Measurements from ENCODE around the gene SEMA3B.
"Not testable (repeated sequence)": the region's sequence is repeated elsewhere in the genome, so short reads cannot be mapped to it uniquely, and the experiment has no call there.

Gene SEMA3B

GRCh38 chr3:50274371-50275104, 5.6 kb downstream of the SEMA3B start:
- peak; percentile 41 to 57 (median 48) for DNase-seq

- no peak for DNase-seq
Observed at GRCh38 chr3:50275141-50275995, 6.4 kb downstream of the SEMA3B start.

- no peak for DNase-seq
Observed at GRCh38 chr3:50275996-50276761, 7.2 kb downstream of the SEMA3B start.

- DNase-seq, result no peak
Observed at GRCh38 chr3:50276762-50277101, 7.8 kb downstream of the SEMA3B start.

- no peak for DNase-seq
Observed at GRCh38 chr3:50278123-50278879, 9.4 kb downstream of the SEMA3B start.

- DNase-seq, result no peak
Observed at GRCh38 chr3:50278880-50279224, 9.9 kb downstream of the SEMA3B start, which contains the start of gene LSMEM2. LSMEM2 (plus strand) TSS chr3:50279087; CDS start chr3:50279114, 27 bp downstream.

- DNase-seq, result no peak
Observed at GRCh38 chr3:50279255-50280016, 10.5 kb downstream of the SEMA3B start.

GRCh38 chr3:50284121-50284520, 15.2 kb downstream of the SEMA3B start:
- DNase-seq, result not testable (repeated sequence)

GRCh38 chr3:50286322-50287227, 17.6 kb downstream of the SEMA3B start:
- DNase-seq, result no peak

GRCh38 chr3:50287262-50287661, 18.3 kb downstream of the SEMA3B start:
- no peak for DNase-seq

GRCh38 chr3:50288387-50289007, 19.6 kb downstream of the SEMA3B start:
- no peak for DNase-seq

- no peak for DNase-seq
Observed at GRCh38 chr3:50289130-50289529, 20.2 kb downstream of the SEMA3B start.

GRCh38 chr3:50290161-50290641, 21.3 kb downstream of the SEMA3B start:
- DNase-seq, result no peak

- peak; percentile 84 to 93 (median 91) for DNase-seq
Observed at GRCh38 chr3:50292159-50293078, 23.5 kb downstream of the SEMA3B start, which contains the start of gene IFRD2. IFRD2 (minus strand) TSS chr3:50292429; CDS start chr3:50292274, 155 bp downstream.

GRCh38 chr3:50293079-50293801, 24.3 kb downstream of the SEMA3B start:
- no peak for DNase-seq

- no peak for DNase-seq
Observed at GRCh38 chr3:50294089-50294488, 25.1 kb downstream of the SEMA3B start.

GRCh38 chr3:50294492-50295403, 25.8 kb downstream of the SEMA3B start:
- no peak for DNase-seq
